CD14-positive monocyte (primary cell): Measurements from ENCODE around the gene HOXB1. TPM values are rescaled to one million over a fixed set of nuclear protein-coding genes. Genes with fewer than 3 reads are reported as not detected.
A peak's percentile ranks its signal among the peaks of the same experiment; 100 is the strongest.

Experiments
- DNase-seq, 3 donors: peaks; one replicate each; pipeline ENCODE4 v3.0.0-alpha.2; 2011 to 2022
- H2AFZ ChIP-seq: 2 replicates; pipeline ENCODE4 v1.6.0; 2012; ENCODE audit warnings: mild to moderate bottlenecking, low read depth, low read length, inconsistent platforms; ENCODE audit not compliant: insufficient read depth, poor library complexity, severe bottlenecking
- H3K27ac ChIP-seq, 2 donors: 1 replicate in 1 of 2; 2 replicates in 1 of 2; pipeline ENCODE4 v1.5.1; 2012 to 2013; ENCODE audit warnings: low read length in 2 of 2, control low read depth in 1 of 2, inconsistent platforms in 1 of 2, low read depth in 1 of 2, mild to moderate bottlenecking in 1 of 2
- H3K27me3 ChIP-seq, 2 donors: one replicate each; pipeline versions ENCODE4 v1.6.0 to v1.6.1; 2011 to 2013; ENCODE audit warnings: low read length in 2 of 2; ENCODE audit not compliant: control insufficient read depth in 2 of 2, insufficient read depth in 2 of 2
- H3K36me3 ChIP-seq, 2 donors: replicated peaks in 1 of 2; 1 replicate in 1 of 2; 2 replicates in 1 of 2; pipeline versions ENCODE4 v1.5.1 to v1.6.1; 2012 to 2013; ENCODE audit warnings: low read length in 2 of 2, control low read depth in 1 of 2, inconsistent platforms in 1 of 2, mild to moderate bottlenecking in 1 of 2; ENCODE audit not compliant: insufficient read depth in 2 of 2, control insufficient read depth in 1 of 2
- H3K4me1 ChIP-seq, 2 donors: 1 replicate in 1 of 2; 2 replicates in 1 of 2; pipeline versions ENCODE4 v1.5.1 to v1.6.1; 2012 to 2013; ENCODE audit warnings: low read length in 2 of 2, control low read depth in 1 of 2, inconsistent platforms in 1 of 2, mild to moderate bottlenecking in 1 of 2, moderate library complexity in 1 of 2; ENCODE audit not compliant: insufficient read depth in 2 of 2, control insufficient read depth in 1 of 2
- H3K4me2 ChIP-seq: replicated peaks from 2 replicates; pipeline ENCODE3; 2012; ENCODE audit warnings: low read length, moderate library complexity, mild to moderate bottlenecking; ENCODE audit not compliant: poor library complexity, severe bottlenecking; ENCODE audit errors: extremely low read depth
- H3K4me3 ChIP-seq, 3 experiments: fragments of 200-600 bp in 1 of 3; sonication (generic) in 1 of 3; replicated peaks in 1 of 3; 1 replicate in 2 of 3; 2 replicates in 1 of 3; pipeline ENCODE4 v1.5.1; 2011 to 2013; ENCODE audit warnings: low read length in 3 of 3, mild to moderate bottlenecking in 3 of 3, control low read depth in 2 of 3, low read depth in 2 of 3, inconsistent platforms in 1 of 3, moderate library complexity in 1 of 3
- H3K79me2 ChIP-seq: 2 replicates; pipeline ENCODE4 v1.6.0; 2012; ENCODE audit warnings: mild to moderate bottlenecking, control low read depth, inconsistent platforms, low read length, moderate library complexity; ENCODE audit not compliant: insufficient read depth
- H3K9ac ChIP-seq: 2 replicates; pipeline ENCODE4 v1.6.0; 2017; ENCODE audit warnings: low read length, mild to moderate bottlenecking; ENCODE audit not compliant: insufficient read depth, poor library complexity, severe bottlenecking
- H3K9me3 ChIP-seq, 2 donors: replicated peaks in 1 of 2; 1 replicate in 1 of 2; 2 replicates in 1 of 2; pipeline versions ENCODE4 v1.5.1 to v1.6.1; 2012 to 2013; ENCODE audit warnings: low read length in 2 of 2, control low read depth in 1 of 2; ENCODE audit not compliant: control insufficient read depth in 1 of 2, insufficient read depth in 1 of 2
- H4K20me1 ChIP-seq: 2 replicates; pipeline ENCODE4 v1.6.0; 2012; ENCODE audit warnings: mild to moderate bottlenecking, low read length, control low read depth, moderate library complexity; ENCODE audit not compliant: insufficient read depth
- H3K27ac Mint-ChIP-seq, 7 donors: one replicate each; pipeline ENCODE4 v1.8.0; 2020; ENCODE audit warnings: mild to moderate bottlenecking in 7 of 7, mixed read lengths in 7 of 7, moderate library complexity in 6 of 7, inconsistent platforms in 2 of 7
- H3K27me3 Mint-ChIP-seq, 3 donors: one replicate each; pipeline ENCODE4 v1.8.0; 2021 to 2022; ENCODE audit warnings: low read depth in 3 of 3, mild to moderate bottlenecking in 3 of 3, mixed read lengths in 3 of 3, moderate library complexity in 3 of 3, inconsistent platforms in 1 of 3
- H3K36me3 Mint-ChIP-seq, 2 donors: one replicate each; pipeline ENCODE4 v1.8.0; 2020; ENCODE audit warnings: mixed read lengths in 2 of 2, inconsistent platforms in 1 of 2, mild to moderate bottlenecking in 1 of 2
- H3K4me1 Mint-ChIP-seq: one replicate; pipeline ENCODE4 v1.8.0; 2020; ENCODE audit warnings: mild to moderate bottlenecking, mixed read lengths
- H3K4me3 Mint-ChIP-seq, 2 donors: one replicate each; pipeline ENCODE4 v1.8.0; 2020; ENCODE audit warnings: mild to moderate bottlenecking in 2 of 2, mixed read lengths in 2 of 2, moderate library complexity in 1 of 2
- H3K9me3 Mint-ChIP-seq, 7 donors: one replicate each; pipeline ENCODE4 v1.8.0; 2020 to 2022; ENCODE audit warnings: mixed read lengths in 7 of 7, mild to moderate bottlenecking in 6 of 7, moderate library complexity in 6 of 7, inconsistent platforms in 2 of 7
- CTCF ChIP-seq: fragments of 200-600 bp; IDR thresholded peaks from one replicate; pipeline ENCODE4 v1.8.0; 2022; ENCODE audit warnings: antibody characterized with exemption, mild to moderate bottlenecking
- WGBS: methylation state at CpG from one replicate; pipeline ENCODE4 v1.1.5; 2013; ENCODE audit warnings: missing lambda C conversion rate; ENCODE audit not compliant: insufficient coverage; 5-methylcytosine and 5-hydroxymethylcytosine counted together
- intact Hi-C, 2 donors: fragments of 100-400 bp; cut with micrococcal nuclease; formaldehyde crosslinking; loops; one replicate each; pipeline versions ENCODE4 v1.15.0 to v1.15.1; 2023
- polyA plus RNA-seq, 3 donors: library from polyadenylated mRNA; depleted of rRNA in 1 of 3; unstranded in 2 of 3; stranded (reverse) in 1 of 3; fragments of 300-500 nt in 2 of 3; fragments of >200 nt in 1 of 3; fragmentation: Illumina TruSeq in 2 of 3; gene quantifications; 1 replicate in 2 of 3; 2 replicates in 1 of 3; pipeline ENCODE4 v1.2.3, GENCODE V29; 2012 to 2021

The HOXB1 gene
- polyA plus RNA-seq, 3 donors: not detected

GRCh38 chr17:48543107-48543853 is 12.5 kb upstream of the HOXB1 start:
- H3K4me3 Mint-ChIP-seq: peak overlapping the region; percentile 81 to 93
- Histone ChIP-seq H4K20me1 (no peaks in the 10 kb centered on the region), H3K36me3 (no peaks in the 10 kb centered on the region), H3K4me2 (peak overlapping the region; percentile 73), H3K9ac (peak overlapping the region; percentile 57), H3K79me2 (no peaks in the 10 kb centered on the region), H3K4me1 (peaks cover 38 to 51% of the 10 kb centered on the region in 2 donors), H3K4me3 (peak overlapping the region; percentile 57 to 83 (median 62)), H2AFZ (peak overlapping the region; percentile 97), H3K27me3 (peaks cover 40 to 86% of the 10 kb centered on the region in 2 donors), H3K27ac (peak overlapping the region; percentile 11 to 42), H3K9me3 (no peaks in the 10 kb centered on the region)
- peaks cover 82 to 89% (median 89%) of the 10 kb centered on the region in 3 donors for H3K27me3 Mint-ChIP-seq
- WGBS: under 1% methylated on average over 72 of the region's 72 CpGs
- DNase-seq: peak; percentile 27 to 37 (median 32)
- peaks cover 0 to 30% (median 18%) of the 10 kb centered on the region in 7 donors for H3K9me3 Mint-ChIP-seq
- TF ChIP-seq CTCF: no peak
- peaks cover 58% of the 10 kb centered on the region for H3K4me1 Mint-ChIP-seq
- H3K36me3 Mint-ChIP-seq: peaks cover 5 to 17% of the 10 kb centered on the region in 2 donors
- peak overlapping the region in 3 of 7 donors; percentile 46 to 76 (median 67) for H3K27ac Mint-ChIP-seq
- intact Hi-C loops: no loop called here

GRCh38 chr17:48542698-48543106 is 11.9 kb upstream of the HOXB1 start:
- no peaks in the 10 kb centered on the region for H3K9me3 ChIP-seq
- H2AFZ ChIP-seq: peak overlapping the region; percentile 97
- intact Hi-C loops: no loop called here
- H3K79me2 ChIP-seq: no peaks in the 10 kb centered on the region
- peak overlapping the region; percentile 73 for H3K4me2 ChIP-seq
- Mint-ChIP-seq H3K4me1 (peaks cover 52% of the 10 kb centered on the region), H3K4me3 (peak overlapping the region; percentile 81 to 93), H3K27me3 (peaks cover 77 to 85% (median 83%) of the 10 kb centered on the region in 3 donors), H3K9me3 (peaks cover 0 to 30% (median 18%) of the 10 kb centered on the region in 7 donors), H3K36me3 (peaks cover 5 to 17% of the 10 kb centered on the region in 2 donors), H3K27ac (peak overlapping the region in 2 of 7 donors; percentile 7 to 12)
- peak overlapping the region; percentile 57 for H3K9ac ChIP-seq
- H3K27ac ChIP-seq: peak overlapping the region in 1 of 2 donors; percentile 42
- H3K4me1 ChIP-seq: peaks cover 33 to 46% of the 10 kb centered on the region in 2 donors
- no peaks in the 10 kb centered on the region for H4K20me1 ChIP-seq
- WGBS: 0% methylated on average over 7 of the region's 12 CpGs
- H3K36me3 ChIP-seq: no peaks in the 10 kb centered on the region
- H3K27me3 ChIP-seq: peaks cover 40 to 82% of the 10 kb centered on the region in 2 donors
- DNase-seq: no peak
- no peak for TF ChIP-seq CTCF
- H3K4me3 ChIP-seq: peak overlapping the region; percentile 62 to 83 (median 68)
